ENCODE measurements around the gene DMC1. TPM values are rescaled to one million over a fixed set of nuclear protein-coding genes. Genes with fewer than 3 reads are reported as not detected.

DMC1 gene, protein sequence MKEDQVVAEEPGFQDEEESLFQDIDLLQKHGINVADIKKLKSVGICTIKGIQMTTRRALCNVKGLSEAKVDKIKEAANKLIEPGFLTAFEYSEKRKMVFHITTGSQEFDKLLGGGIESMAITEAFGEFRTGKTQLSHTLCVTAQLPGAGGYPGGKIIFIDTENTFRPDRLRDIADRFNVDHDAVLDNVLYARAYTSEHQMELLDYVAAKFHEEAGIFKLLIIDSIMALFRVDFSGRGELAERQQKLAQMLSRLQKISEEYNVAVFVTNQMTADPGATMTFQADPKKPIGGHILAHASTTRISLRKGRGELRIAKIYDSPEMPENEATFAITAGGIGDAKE
- total RNA-seq (2016; rRNA removed; fragmentation: Illumina TruSeq; extraction: Trizol) (0.28 and 0.82 TPM in 2 replicates), polyA plus RNA-seq (2011; rRNA removed) (not detected in 2 replicates), polyA minus RNA-seq (2011; rRNA and poly(A)+ RNA removed; ENCODE audit: low replicate concordance) (0.19 TPM in 1 of 2 replicates, not detected in the other), Bru-seq, nascent RNA (percentile 6 among the genes with signal in this experiment), BruChase-seq, experiment 1, labeled RNA remaining after a 6-hour chase (percentile 5 among the genes with signal in this experiment), BruChase-seq, experiment 2, labeled RNA remaining after a 2-hour chase (percentile 9 among the genes with signal in this experiment)
- 2.7 and 3.2 TPM in 2 replicates for total RNA-seq (2016; cell fraction: cytosol; rRNA removed; fragmentation: Illumina TruSeq; extraction: Trizol; ENCODE audit: low read depth)
- total RNA-seq (2016; cell fraction: insoluble cytoplasmic fraction; rRNA removed; fragmentation: Illumina TruSeq; extraction: Trizol): 0.50 TPM in 1 of 2 replicates, not detected in the other
- total RNA-seq (2016; cell fraction: membrane; rRNA removed; fragmentation: Illumina TruSeq; extraction: Trizol): 0.69 and 1.0 TPM in 2 replicates
- not detected in 2 replicates for total RNA-seq (2016; cell fraction: nucleus; rRNA removed; fragmentation: Illumina TruSeq; extraction: Trizol)
- 0.10 TPM in 1 of 2 replicates, not detected in the other for polyA plus RNA-seq (2011; cell fraction: cytosol; rRNA removed)
- polyA plus RNA-seq (2011; cell fraction: nucleus; rRNA removed): not detected in 2 replicates
- not detected in 2 replicates for polyA plus RNA-seq (2012)
- polyA plus RNA-seq (2016; cell fraction: cytosol; fragmentation: Illumina TruSeq; extraction: Trizol; ENCODE audit: low read depth): not detected in 2 replicates
- 0.21 and 0.24 TPM in 2 replicates for polyA plus RNA-seq (2016; cell fraction: insoluble cytoplasmic fraction; fragmentation: Illumina TruSeq; extraction: Trizol; ENCODE audit: low read depth)
- not detected in 2 replicates for polyA plus RNA-seq (2016; cell fraction: membrane; fragmentation: Illumina TruSeq; extraction: Trizol; ENCODE audit: low read depth)
- not detected in 2 replicates for polyA plus RNA-seq (2016; cell fraction: nucleus; fragmentation: Illumina TruSeq; extraction: Trizol; ENCODE audit: insufficient read depth, low read depth)
- polyA minus RNA-seq (2011; cell fraction: cytosol; rRNA and poly(A)+ RNA removed): not detected in 2 replicates
- 2.4 TPM in 1 of 2 replicates, not detected in the other for polyA minus RNA-seq (2011; cell fraction: nucleus; rRNA and poly(A)+ RNA removed)
- long read RNA-seq, experiment 1, partial matches to known transcripts: 0 of 1 reads
- long read RNA-seq, experiment 1, other reads (novel, unspliced or antisense): 1 of 1 reads
- long read RNA-seq, experiment 2: 0 reads

DNA sequence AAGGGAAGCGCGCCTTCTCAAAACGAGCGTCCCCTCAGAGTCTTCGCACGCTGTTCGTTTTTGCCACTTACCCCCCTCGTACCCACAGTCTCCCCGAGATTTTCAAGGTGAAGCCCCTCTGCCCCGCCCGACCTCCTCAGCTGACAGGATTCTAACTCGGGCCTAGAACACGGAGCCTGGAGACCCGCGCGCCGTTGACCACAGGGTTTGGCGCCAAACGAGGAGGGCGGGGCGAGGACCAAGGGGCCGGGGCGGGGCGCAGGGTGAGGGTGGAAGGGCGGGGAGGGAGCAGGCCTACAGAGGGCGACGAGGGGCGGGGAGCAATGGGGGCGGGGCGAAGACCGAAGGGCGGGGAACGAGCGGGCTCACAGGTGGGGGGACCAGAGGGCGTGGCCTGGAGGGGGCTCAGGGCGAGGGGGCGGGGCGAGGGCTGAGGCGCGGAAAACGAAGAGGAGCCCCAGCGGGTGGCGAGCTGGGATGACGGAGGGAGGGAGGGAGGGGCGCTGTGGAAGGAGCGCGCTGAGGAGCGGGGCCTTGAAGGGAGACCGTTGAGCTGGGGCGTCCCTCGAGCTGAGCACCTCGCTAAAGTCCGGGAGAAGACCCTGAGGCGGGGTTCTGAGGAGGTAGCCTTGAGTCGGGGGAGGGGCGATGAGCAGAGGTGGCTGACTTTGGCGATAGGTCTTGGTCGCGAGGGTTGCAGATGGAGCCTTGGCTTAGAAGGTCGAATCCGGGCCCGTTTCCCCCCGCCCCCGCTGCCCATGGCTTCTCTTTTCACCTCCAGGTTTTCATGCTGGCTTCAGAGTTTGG lies at the start of gene DMC1:
DMC1 (minus strand) TSS at position 212 of the 807 bp plus-strand sequence. CDS start 1,927 bp downstream, outside the sequence.
- peak within 1 kb of the TSS; percentile 88 for H3K4me2 ChIP-seq (ENCODE audit: low read depth, low read length)
- intact Hi-C loops (cut with micrococcal nuclease; ENCODE audit: unreplicated experiment) (no loop called here), in situ Hi-C loops (cut with HindIII; ENCODE audit: extremely low pct_ligation_motif_present, low pct_unique_long_range_greater_than_20kb) (loop anchor here (5.0 kb wide), 1 partner anchor 158 kb away; no protein-coding TSS in a partner anchor)
- H3K27me3 ChIP-seq (ENCODE audit: control insufficient read depth in 1 of 2, insufficient read depth in 2 of 2, low read length in 2 of 2): no peaks in the 10 kb centered on the region
- H3K79me2 ChIP-seq (ENCODE audit: insufficient read depth, low read length): no peaks in the 10 kb centered on the region
- no peaks in the 10 kb centered on the region for H3K9me3 ChIP-seq (ENCODE audit: low read length)
- peak within 1 kb of the TSS; percentile 36 for H3K9ac ChIP-seq (ENCODE audit: insufficient read depth, low read depth, low read length)
- WGBS (ENCODE audit: low lambda C conversion rate): 12% methylated on average over 54 of the region's 64 CpGs
- peak; percentile 69 for DNase-seq (ENCODE audit: low spot score)
- H4K20me1 ChIP-seq (ENCODE audit: insufficient read depth, low read length): no peaks in the 10 kb centered on the region
- H3K4me3 ChIP-seq (replicated peaks in 1 of 3; ENCODE audit: insufficient read depth in 1 of 3, low read depth in 2 of 3, low read length in 3 of 3): peak within 1 kb of the TSS; percentile 54 to 78 (median 71)
- BruUV-seq (replicated peaks): no TSS peak
- H3K27ac ChIP-seq (ENCODE audit: extremely low read length, insufficient read depth, low read length): no peak within 1 kb of the TSS
- CTCF ChIA-PET (ENCODE audit: low intra/inter-chr PET ratio, low total read pairs): no interaction called here
- POLR2A ChIA-PET: no interaction called here
- H2AFZ ChIP-seq (ENCODE audit: low read length): peak within 1 kb of the TSS; percentile 66
- ATAC-seq: peak; percentile 87
- peaks cover 13% of the 10 kb centered on the region for H3K4me1 ChIP-seq (ENCODE audit: insufficient read depth, low read length)
- no peak for FAIRE-seq
- no peaks in the 10 kb centered on the region for H3K36me3 ChIP-seq (replicated peaks in 1 of 2; ENCODE audit: control insufficient read depth in 1 of 2, insufficient read depth in 2 of 2, low read length in 2 of 2)
- TF ChIP-seq ZC3H13 (CRISPR knock-in tag; IDR thresholded peaks at IDR 0.05) (no peak), ZFY (CRISPR knock-in tag; IDR thresholded peaks at IDR 0.05) (peak; percentile 55; the same call in 1 of the 2 replicates), KDM1A (CRISPR knock-in tag; IDR thresholded peaks at IDR 0.05) (no peak), NCOA1 (CRISPR knock-in tag; IDR thresholded peaks at IDR 0.05) (no peak), ZNF263 (CRISPR knock-in tag; IDR thresholded peaks at IDR 0.05) (0 out of 2 replicates have a peak, but pooled peaks have one; percentile 83), NONO (IDR thresholded peaks at IDR 0.05) (no peak), NONO (CRISPR knock-in tag; conservative IDR thresholded peaks at IDR 0.05) (0 out of 2 replicates have a peak, but pooled peaks have one; percentile 23), ADNP (CRISPR knock-in tag; IDR thresholded peaks at IDR 0.05) (no peak), POLR2A (IDR thresholded peaks at IDR 0.05; ENCODE audit: insufficient read depth in 1 of 2, low read depth in 2 of 2, low read length in 2 of 2) (peak in 1 of 2 experiments; percentile 57; a peak in 2 of 4 replicates), FOXP1 (IDR thresholded peaks at IDR 0.05) (no peak), FOXP1 (CRISPR knock-in tag; IDR thresholded peaks at IDR 0.05) (no peak), GATAD1 (CRISPR knock-in tag; IDR thresholded peaks at IDR 0.05) (no peak), NFATC3 (CRISPR knock-in tag; IDR thresholded peaks at IDR 0.05) (no peak), XRCC5 (optimal IDR thresholded peaks at IDR 0.05; ENCODE audit: low read length) (no peak), ZFX (CRISPR knock-in tag; IDR thresholded peaks at IDR 0.05; ENCODE audit: low read depth) (peak; percentile 63), NR2F6 (IDR thresholded peaks at IDR 0.05) (no peak), NR2F6 (CRISPR knock-in tag; IDR thresholded peaks at IDR 0.05) (peak; percentile 13; the same call in 1 of the 2 replicates), SP5 (CRISPR knock-in tag; IDR thresholded peaks at IDR 0.05; ENCODE audit: borderline replicate concordance, low read depth) (0 out of 2 replicates have a peak, but pooled peaks have one; percentile 29), TEAD2 (CRISPR knock-in tag; IDR thresholded peaks at IDR 0.05) (no peak)
- TF ChIP-seq, protein P1, sequence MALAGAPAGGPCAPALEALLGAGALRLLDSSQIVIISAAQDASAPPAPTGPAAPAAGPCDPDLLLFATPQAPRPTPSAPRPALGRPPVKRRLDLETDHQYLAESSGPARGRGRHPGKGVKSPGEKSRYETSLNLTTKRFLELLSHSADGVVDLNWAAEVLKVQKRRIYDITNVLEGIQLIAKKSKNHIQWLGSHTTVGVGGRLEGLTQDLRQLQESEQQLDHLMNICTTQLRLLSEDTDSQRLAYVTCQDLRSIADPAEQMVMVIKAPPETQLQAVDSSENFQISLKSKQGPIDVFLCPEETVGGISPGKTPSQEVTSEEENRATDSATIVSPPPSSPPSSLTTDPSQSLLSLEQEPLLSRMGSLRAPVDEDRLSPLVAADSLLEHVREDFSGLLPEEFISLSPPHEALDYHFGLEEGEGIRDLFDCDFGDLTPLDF (CRISPR knock-in tag; IDR thresholded peaks at IDR 0.05): peak; percentile 72
